Lower leg skin (tissue), 3 donors: ENCODE results near the gene GAGE12F.

ENCODE experiments used
- CTCF ChIP-seq, 3 donors: fragments of 450-650 bp; IDR thresholded peaks; one replicate each; pipeline ENCODE4 v1.5.1; 2016; ENCODE audit warnings: antibody characterized with exemption in 3 of 3, mild to moderate bottlenecking in 3 of 3, moderate library complexity in 2 of 3
- POLR2A ChIP-seq, 2 donors: fragments of 450-650 bp; IDR thresholded peaks; one replicate each; pipeline ENCODE4 v1.6.1; 2016 to 2017; ENCODE audit warnings: antibody characterized with exemption in 2 of 2, mild to moderate bottlenecking in 1 of 2, moderate library complexity in 1 of 2

GRCh38 chrX:49610718-49611310, 50.2 kb downstream of the GAGE12F start:
- no peak for TF ChIP-seq CTCF (IDR thresholded peaks at IDR 0.05)
- no peak for TF ChIP-seq POLR2A (IDR thresholded peaks at IDR 0.05)
